HG03442 (cell line): ENCODE measurements around the gene ZBTB7B.
A peak's percentile ranks its signal among the peaks of the same experiment; 100 is the strongest.

Experiments
- ATAC-seq: cut with Tn5 transposase; IDR thresholded peaks from one replicate; pipeline ENCODE4 v1.9.1; 2021; ENCODE audit warnings: mild to moderate bottlenecking, moderate library complexity; ENCODE audit not compliant: unreplicated experiment

The ZBTB7B gene

DNA sequence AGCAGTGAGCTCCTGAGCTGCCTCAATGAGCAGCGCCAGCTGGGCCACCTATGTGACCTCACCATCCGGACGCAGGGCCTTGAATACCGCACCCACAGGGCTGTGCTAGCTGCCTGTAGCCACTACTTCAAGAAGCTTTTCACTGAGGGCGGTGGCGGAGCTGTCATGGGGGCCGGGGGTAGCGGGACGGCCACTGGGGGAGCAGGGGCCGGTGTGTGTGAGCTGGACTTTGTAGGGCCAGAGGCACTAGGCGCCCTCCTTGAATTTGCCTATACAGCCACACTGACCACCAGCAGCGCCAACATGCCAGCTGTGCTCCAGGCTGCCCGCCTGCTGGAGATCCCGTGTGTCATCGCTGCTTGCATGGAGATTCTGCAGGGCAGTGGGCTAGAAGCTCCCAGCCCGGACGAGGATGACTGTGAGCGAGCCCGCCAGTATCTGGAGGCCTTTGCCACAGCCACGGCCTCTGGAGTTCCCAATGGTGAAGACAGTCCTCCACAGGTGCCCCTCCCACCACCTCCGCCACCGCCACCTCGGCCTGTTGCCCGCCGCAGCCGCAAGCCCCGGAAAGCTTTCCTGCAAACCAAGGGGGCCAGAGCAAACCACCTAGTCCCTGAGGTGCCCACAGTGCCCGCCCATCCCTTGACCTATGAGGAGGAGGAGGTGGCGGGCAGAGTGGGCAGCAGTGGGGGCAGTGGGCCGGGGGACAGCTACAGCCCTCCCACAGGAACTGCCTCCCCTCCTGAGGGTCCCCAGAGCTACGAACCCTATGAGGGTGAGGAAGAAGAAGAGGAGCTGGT, 12.3 kb downstream of the ZBTB7B start:
- ATAC-seq, result no peak

DNA sequence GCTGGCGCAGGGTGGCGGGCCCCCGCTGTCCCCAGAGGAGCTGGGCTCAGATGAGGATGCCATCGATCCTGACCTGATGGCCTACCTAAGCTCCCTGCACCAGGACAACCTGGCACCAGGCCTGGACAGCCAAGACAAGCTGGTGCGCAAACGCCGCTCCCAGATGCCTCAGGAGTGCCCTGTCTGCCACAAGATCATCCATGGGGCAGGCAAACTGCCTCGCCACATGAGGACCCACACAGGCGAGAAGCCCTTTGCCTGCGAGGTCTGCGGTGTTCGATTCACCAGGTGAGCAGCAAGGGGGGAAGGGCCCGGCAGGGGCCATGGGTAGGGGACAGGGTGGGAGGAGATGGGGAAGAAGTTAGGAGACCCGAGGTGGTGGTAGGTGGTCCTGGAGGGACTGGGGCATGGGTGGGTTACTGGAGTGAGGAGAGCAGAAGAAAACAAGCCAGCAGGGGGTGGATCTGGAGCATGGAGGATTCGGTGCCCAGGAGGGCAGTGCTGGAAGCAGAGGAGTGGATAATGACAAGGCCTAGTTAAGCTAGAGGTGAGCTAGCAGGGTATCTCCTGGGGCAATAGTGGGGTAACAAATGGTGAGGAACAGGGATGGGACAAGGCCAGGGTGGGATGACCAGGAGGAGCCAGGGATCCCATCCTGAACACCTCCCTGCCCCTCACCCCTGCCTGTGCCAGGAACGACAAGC, 13.1 kb downstream of the ZBTB7B start:
- ATAC-seq, result no peak

DNA sequence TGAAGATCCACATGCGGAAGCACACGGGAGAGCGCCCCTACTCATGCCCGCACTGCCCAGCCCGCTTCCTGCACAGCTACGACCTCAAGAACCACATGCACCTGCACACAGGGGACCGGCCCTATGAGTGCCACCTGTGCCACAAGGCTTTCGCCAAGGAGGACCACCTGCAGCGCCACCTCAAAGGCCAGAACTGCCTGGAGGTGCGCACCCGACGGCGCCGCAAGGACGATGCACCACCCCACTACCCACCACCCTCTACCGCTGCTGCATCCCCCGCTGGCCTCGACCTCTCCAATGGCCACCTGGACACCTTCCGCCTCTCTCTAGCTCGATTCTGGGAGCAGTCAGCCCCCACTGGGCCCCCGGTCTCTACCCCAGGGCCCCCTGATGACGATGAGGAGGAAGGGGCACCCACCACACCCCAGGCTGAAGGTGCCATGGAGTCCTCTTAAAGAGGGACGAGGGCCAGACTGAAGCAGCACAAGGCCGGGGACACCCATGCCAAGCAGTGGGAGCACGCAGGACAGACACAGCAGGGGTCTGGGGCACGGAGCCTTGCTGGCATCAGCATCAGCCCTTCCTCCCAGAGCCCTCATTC, 13.7 kb downstream of the ZBTB7B start:
- no peak for ATAC-seq

DNA sequence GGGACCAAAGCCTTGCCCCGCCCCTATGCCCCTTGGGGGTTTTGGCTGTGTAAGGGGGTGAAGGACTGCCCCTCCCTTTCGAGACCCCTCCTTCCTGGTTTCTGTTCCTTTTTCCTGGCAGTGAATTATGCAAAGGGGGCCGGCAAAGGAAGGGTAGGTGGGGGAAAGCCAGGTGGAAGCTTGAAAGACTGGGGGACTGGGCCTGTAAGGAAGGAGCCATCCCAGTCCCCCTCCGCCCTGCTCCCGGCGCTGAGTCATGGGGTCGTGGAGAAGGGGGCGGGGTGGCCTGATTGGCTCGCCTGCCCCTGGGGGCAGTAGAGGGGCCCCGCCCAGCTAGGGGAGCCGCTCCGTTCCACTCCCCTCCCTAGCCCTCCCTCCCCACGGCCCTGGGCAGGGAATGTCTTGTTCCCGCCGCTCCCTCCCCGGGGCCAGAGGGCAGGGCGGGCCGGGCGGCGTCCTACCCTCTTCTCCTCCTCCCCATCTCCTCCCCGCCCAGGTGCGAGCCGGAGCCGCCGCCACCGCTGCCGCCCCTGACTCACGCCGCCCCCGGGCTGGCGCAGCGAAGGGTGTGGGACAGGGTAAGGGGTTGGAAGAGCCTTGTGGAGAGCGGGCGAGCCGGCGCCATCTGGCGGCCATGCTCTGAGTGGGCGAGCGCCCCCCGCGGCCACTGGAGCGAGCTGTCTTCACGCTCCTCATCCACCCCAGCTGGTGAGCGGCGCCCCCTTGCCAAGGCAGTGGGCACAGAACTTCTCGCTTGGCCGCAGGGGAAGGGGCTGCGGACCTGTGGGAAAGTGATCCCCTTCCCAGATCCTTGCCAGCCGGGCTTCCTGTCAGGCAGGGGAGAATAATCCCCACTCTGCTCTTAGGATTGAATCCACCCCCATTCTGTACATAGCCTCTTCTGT, 14.7 kb downstream of the ZBTB7B start:
- peak; percentile 75 for ATAC-seq

DNA sequence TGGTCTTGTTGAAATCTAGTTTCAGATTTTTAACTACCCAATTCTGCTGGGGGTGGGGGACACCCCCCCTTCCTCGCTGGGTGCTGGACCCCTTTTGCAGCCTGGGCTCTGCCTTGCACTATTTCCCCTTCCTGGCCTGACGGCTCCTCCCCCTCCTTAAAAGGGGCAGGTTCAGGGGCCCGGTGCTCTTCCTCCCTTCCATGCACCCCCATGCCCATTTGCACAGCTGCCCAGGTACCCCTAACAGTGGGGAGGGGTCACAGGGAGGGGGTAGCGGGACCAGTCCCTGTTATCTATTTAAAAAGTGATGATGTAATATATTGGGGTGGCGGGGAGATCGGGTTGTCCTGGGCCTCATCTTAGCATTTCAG, 15.3 kb downstream of the ZBTB7B start:
- no peak for ATAC-seq

DNA sequence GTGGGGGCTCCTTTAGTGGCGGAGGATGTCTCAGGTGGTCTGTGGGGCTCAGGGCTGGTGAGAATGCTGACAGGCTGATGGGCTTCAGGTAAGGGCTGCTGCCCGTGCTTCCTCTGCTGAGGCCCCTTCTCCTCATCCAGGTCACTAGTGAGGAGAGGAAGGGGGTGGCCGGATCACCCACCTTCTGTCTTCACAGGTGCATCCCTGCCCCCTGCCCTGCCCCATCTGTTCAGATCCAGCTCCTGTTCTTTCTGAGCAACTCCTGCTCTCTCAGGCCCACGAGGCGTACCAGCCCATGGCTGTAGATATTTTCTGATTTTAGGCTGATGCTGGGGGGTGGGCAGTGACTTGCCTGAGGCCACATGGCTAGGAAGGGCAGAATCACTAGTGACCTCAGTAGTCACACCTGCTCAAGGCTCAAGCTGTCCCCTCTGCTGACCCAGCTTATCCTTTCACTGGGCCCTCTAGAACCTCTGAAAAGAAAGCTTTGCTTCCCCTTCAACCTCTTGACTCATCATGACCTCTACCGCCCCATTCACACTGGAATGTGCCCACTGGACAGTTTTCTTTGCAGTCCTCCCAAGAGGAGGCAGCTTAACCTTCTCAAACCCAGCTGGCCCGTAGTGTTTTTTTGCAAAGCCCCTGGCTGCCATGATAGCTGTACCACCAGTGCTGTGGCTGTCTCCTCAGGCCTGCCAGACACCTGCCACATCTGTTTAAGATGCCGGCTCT, 16.2 kb downstream of the ZBTB7B start:
- ATAC-seq, result no peak

DNA sequence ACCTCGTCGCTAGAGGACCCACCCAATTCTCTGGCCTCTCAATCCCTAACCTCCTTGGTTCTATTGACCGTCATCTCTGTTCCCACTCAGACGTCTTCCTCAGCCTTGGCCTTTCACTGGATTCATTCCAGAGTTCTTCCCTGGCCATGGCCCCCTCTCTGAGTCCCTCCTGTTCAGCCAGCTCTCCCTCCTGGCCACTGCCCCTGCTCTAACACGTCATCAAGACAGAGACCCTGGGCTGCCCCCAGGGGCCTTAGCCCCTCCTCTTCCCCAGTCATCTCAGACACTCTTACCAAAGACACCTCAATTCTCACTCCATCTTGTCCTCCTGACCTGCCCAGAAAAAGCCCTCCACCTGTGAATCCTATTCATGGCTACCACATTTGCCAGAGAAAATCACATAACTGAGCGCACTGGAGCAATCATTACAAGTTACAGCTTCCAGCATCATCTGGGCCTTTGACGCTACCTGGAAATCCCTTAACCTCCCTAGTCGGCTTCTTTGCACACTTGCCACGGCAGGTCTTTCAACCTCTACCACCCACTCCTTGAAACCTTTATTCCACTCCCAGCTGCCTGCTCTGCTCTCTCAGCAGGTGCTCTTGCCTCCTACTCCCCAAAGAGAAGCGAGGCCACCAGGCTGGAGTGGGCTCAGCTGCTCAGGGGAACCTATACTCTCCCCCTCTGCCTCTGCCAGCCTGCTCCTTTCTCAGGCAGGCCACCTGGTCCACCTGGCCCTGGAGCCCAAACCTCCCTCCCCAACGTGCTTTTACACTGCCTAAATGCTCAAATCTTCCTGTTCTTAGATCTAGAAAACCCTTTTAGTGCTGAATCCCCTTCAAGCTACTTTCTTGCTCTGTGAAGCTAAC, 17.0 kb downstream of the ZBTB7B start:
- no peak for ATAC-seq

DNA sequence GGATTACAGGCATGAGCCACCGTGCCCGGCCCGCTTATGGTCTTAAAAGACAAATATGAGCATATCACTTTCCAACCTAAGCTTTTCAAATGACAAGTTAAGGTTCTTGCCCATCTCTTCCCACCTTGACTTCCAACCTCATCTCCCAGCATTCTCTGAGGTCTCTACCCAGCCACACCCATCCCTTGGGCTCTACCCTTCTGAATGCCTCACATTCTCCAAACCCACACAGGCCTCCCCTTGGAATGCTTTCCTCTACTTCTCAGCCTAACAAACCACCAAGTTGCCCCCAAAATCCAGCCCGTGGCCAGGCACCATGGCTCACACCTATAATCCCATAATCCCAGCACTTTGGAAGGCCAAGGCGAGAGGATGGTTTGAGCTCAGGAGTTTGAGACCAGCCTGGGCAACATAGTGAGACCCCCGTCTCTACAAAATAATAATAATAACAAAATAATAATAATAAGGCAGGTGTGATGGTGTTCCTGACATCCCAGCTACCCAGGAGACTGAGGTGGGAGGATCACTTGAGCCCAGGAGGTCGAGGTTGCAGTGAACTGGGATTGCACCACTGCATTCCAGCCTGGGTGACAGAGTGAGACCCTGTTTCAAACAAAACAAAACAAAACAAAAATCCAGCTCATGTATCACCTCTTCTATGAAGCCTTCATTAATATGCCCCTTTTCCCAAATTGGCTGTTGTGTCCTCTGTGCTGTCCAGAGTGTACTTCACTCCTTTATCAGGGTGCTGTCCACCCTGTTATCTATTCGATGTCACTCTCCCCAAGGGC, 19.7 kb downstream of the ZBTB7B start:
- no peak for ATAC-seq

DNA sequence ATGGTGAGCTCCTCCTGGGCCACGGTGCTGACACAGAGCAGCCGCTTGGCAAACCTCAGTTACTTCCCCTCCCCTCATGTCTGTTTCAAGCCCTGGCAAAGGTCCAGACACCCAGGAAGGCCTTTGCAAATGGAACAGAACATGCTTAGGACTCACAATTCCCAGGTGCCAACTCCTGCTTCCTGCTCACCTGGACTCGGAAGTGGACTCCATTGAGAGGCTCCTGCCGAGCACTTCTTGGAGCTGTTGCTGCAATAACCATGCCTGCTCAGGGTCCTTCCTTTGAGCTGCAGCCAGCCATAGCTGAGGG, 20.3 kb downstream of the ZBTB7B start:
- no peak for ATAC-seq

DNA sequence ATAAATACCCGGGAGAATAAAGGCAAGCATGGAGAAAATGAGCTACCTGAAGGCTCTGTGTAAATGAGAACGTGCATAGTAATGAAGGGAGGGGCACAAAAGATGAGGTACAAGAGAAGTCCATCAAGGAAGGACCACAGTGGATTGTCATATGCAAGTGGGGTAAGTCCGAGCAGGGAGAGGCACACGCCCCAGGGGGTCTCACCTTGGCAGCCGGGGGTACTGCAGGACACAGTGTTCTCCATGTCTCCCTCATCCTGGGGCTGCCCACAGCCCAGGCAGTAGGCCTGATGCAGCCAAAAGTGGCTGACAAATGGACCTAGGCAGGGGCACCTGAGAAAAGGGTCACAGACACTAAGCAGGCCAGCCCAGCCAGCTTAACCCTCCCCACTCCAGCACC, 21.0 kb downstream of the ZBTB7B start:
- ATAC-seq, result no peak

DNA sequence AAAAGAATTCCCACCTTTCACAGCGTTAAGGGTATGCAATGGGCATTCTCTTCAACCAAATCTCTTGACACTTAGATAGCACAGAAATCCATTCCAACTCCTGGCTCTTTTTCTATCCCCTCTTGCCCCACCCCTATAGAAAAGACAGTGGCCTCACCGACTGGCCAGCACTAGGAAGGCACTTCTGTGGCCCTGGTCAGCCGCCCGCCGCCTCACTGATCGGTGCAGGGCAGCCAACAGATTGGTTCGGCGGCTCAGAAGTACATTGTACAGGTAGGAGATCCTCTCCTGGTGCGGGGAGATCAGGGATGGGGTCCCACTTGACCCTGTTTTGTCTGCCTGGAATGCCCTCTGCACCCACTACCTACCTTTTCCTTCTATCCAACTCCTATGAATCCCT, 21.7 kb downstream of the ZBTB7B start:
- no peak for ATAC-seq

DNA sequence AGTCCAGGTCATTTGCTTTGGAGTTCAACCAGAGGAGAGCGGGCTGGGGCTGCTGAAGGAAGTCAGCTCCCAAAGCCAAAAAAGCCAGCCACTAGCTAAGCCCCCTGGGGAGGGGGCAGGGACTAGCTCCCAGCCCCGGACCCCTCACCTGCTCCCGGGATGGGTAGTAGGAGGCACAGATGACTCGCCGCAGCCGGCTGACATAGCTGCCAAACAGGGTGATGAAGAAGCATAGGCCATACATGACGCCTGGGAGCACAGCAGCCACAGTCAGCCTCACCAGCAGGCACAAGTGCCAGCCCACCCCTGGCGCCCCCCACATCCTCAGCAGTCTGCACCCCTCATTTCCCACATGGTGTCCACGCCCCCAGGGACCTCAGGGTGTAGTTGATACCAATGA, 23.6 kb downstream of the ZBTB7B start:
- no peak for ATAC-seq

DNA sequence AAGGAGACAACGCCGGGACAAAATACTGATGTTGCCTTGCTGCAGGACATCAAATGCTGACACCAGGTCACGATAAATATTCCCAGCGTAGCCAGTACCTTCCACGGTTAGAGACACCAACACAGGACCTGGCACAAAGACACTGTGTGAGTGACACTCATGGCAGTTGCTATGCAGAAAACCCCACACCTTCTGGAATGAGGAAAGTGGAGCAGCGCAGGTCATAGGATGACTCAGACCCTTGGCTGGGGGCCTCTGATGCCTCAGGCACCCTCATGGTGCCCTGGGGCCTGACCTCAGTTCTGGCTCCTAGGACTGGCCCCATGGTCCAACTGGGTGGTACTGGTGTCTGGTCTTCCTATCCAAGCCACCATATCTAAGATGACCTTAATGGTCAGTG, 24.0 kb downstream of the ZBTB7B start:
- no peak for ATAC-seq

DNA sequence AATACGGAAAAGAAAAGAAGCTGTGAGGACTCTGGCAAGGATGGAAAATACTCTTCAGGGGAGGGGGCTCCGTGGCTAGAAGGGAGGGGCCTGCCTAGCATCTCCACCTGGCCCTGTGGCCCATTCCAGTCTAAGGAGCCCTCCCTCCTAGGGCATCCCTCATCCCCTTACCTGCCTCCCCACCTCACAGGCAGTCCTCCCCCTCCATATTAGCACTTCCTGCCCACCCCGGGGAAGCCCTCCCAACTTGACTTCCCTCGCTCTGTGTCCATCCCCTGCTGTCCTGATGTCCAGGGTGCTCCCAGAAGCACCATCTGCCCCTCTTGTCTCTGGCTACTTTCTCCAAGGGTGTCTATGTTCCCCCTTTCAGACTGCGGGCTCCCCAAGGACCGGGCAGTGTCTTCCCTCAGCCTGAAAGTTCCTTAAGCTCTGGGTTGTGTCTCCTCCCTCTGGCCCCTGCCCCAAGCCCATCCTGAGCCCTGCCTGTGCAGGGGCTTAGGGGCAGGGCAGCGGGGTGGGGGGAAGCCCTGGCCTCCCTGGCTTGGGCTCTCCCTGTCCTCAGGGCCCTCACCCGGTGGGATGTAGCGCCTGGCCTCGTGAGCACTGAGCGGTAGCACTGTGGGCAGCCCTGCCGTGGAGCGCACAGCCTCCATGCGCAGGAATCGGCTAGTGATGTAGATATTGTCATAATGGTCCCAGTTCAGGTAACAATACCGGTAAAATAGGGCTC, 27.1 kb downstream of the ZBTB7B start:
- no peak for ATAC-seq

DNA sequence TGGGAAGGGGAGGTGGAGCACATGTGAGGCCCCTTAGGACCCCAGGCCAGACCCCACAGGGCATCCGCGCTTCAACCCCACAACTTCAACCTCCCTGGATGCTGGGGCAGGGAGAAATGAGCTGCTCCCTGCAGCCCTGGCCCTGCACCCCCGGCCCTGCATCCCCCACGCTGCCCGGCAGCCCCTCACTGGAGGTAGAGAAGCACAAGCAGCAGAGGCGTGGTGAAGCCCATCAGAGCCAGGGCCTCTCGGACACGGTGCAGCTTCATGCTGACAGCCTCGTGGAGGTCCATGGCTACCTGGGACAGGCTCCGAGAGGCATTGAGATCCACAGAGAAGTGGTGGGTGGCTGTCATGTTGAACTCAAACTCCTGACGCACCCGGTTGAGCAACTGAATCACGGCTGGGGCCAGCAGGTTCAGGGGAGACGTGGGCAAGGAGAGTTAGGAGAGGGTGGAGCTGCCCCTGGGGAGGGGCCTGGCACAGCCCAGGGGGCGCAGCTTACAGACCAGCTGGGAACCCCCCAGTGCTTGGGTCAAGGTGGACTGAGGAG, 27.7 kb downstream of the ZBTB7B start:
- no peak for ATAC-seq

DNA sequence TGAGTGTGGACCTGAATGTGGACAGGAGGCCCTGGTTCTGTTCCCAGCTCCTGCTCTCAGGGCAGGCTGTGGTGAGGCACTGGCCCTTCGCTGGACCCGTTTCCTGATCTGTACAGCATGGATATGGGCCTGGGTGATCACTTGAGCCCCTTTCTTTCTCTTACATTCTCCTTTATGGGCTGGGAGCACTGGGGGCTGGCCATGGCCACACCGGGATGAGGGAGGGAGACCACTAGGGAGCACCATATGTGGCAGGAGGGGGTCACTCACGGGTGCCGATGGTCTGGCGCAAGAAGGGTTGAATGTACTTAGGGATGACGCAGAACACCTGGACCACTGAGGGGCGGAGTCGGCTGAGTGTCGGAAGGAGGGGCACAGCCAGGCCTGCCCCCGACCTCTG, 28.3 kb downstream of the ZBTB7B start:
- ATAC-seq, result no peak

DNA sequence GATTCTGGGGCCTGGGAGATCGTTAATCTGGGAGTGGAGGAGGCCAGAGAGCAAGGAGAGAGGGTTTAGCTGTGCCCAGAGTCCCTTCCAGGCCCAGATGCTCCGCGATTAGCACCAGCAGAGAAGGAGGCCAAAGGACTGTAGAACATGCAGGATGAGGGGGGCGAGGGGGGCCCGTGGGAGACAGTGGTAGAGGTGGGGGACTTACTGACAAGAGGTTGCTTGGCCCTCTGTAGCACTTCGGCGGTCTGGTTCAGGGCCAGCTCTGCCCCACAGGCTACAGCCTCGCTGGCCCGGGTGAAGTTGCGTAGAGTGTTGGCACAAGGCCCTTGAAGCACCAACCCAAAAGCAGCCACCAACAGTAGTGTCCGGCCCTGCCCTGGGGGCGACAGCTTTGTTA, 30.3 kb downstream of the ZBTB7B start:
- ATAC-seq, result no peak

DNA sequence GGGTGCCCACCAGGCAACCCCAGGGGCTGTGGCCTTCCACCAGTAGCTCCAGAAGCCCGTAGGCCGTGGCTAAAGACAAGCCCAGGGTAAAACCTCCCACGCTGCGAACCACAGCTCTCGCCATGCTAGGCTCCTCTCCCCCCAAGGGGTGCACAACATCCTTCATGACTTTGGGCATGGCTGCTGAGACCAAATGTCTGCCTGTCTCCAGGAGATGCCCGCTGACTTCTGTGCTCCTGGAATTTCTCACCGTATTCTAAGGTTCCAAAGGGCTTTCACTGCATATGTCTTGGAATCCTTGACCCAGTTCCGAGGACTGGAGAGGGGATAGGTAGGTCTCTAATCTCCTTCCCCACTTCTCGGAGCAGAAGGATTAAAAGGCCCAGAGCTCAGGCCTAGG, 30.9 kb downstream of the ZBTB7B start, which contains the start of the genes DCST1 and DCST2:
TSS of gene DCST1 (plus strand) at position 301 of the 400 bp plus-strand sequence. CDS start 213 bp downstream, outside the sequence.
TSS of gene DCST2 (minus strand) at position 258 of the 400 bp plus-strand sequence. CDS start at position 178, 80 bp downstream.
- no peak for ATAC-seq
